Mucosa of descending colon (tissue), 3 donors: Measurements from ENCODE around the gene CRY1. TPM values are rescaled to one million over a fixed set of nuclear protein-coding genes. Genes with fewer than 3 reads are reported as not detected.

Source experiments
- ATAC-seq: fragments of 200-7000 bp; cut with Tn5 transposase; one replicate; pipeline ENCODE4 v1.9.1; 2020; ENCODE audit warnings: mild to moderate bottlenecking, moderate library complexity
- DNase-seq, 3 donors: peaks; one replicate each; pipeline ENCODE4 v3.0.0-alpha.2; 2020
- H3K36me3 ChIP-seq: fragments of 200-600 bp; one replicate; pipeline ENCODE4 v1.8.0; 2021; ENCODE audit warnings: low read depth, mild to moderate bottlenecking
- H3K4me1 ChIP-seq: fragments of 200-600 bp; one replicate; pipeline ENCODE4 v1.8.0; 2021; ENCODE audit warnings: low read depth, mild to moderate bottlenecking
- H3K4me3 ChIP-seq: fragments of 200-600 bp; one replicate; pipeline ENCODE4 v1.8.0; 2021; ENCODE audit warnings: mild to moderate bottlenecking
- H3K9me3 ChIP-seq: fragments of 200-600 bp; one replicate; pipeline ENCODE4 v1.8.0; 2021; ENCODE audit warnings: mild to moderate bottlenecking
- intact Hi-C, 2 donors: fragments of 100-400 bp; cut with DNase I in 1 of 2; cut with micrococcal nuclease in 1 of 2; formaldehyde crosslinking; loops; one replicate each; pipeline versions ENCODE4 v1.11.0 to v1.11.1; 2022; cut with DNase I, micrococcal nuclease
- total RNA-seq, 3 donors: library from RNA; stranded (reverse); fragmentation: NEBNext Ultra II Directional in 2 of 3; extraction: Animal tissue kit (Norgen Biotek cat#: 25700) in 2 of 3; gene quantifications; one replicate each; pipeline versions ENCODE4 v1.2.1 to v1.2.4, GENCODE V29; 2021 to 2023
- TF ChIP-seq, protein P1 (sequence below): fragments of 200-600 bp; IDR thresholded peaks from one replicate; pipeline ENCODE4 v1.8.0; 2022; ENCODE audit warnings: antibody characterized with exemption, mild to moderate bottlenecking
- donor health status: DM: no; HTN: no; CAD: no; lungs with moderate emphysema.
- donor health status: DM: no; HTN: no; CAD: no.
- donor health status: DM: no; HTN: yes; CAD: no.

Gene CRY1
- total RNA-seq, 3 donors from 2014 or later: 11.4 to 22.8 (median 15.5) TPM

DNA sequence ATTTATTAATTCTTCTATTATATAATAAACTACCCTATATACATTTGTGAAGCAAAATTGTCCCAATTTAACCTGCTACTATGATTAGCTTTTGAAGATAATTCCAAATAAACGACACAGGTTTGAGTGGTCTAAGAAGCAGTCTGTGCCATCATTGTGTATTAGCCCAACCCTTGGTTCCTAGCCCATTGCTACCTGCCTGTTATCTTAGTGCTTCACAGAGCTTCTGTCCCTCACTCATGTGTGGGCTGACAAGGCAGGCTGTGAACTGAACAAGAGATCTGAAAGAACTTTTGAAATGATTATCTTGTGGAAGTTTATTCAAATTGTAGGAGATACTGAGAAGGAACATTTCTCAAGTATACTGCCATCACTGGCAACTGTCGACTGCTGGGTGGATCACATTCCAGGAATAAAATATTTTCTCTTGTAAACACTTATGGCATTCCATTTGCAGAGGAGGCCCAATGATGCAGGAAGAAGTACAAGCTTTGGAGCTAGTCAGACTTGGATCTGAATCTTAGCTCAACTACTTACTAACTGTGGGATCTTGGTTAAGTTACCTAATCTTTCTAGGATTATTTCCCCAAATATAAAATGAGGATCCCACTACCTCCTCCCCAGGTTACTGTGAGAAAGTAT, 98.6 kb downstream of the CRY1 start:
- Histone ChIP-seq H3K4me3 (no peak overlapping the region), H3K36me3 (no peaks in the 10 kb centered on the region), H3K4me1 (no peaks in the 10 kb centered on the region), H3K9me3 (no peaks in the 10 kb centered on the region)
- TF ChIP-seq, protein P1, sequence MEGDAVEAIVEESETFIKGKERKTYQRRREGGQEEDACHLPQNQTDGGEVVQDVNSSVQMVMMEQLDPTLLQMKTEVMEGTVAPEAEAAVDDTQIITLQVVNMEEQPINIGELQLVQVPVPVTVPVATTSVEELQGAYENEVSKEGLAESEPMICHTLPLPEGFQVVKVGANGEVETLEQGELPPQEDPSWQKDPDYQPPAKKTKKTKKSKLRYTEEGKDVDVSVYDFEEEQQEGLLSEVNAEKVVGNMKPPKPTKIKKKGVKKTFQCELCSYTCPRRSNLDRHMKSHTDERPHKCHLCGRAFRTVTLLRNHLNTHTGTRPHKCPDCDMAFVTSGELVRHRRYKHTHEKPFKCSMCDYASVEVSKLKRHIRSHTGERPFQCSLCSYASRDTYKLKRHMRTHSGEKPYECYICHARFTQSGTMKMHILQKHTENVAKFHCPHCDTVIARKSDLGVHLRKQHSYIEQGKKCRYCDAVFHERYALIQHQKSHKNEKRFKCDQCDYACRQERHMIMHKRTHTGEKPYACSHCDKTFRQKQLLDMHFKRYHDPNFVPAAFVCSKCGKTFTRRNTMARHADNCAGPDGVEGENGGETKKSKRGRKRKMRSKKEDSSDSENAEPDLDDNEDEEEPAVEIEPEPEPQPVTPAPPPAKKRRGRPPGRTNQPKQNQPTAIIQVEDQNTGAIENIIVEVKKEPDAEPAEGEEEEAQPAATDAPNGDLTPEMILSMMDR: no peak
- ATAC-seq (no peak), DNase-seq (no peak)
- intact Hi-C loops: no loop called here

DNA sequence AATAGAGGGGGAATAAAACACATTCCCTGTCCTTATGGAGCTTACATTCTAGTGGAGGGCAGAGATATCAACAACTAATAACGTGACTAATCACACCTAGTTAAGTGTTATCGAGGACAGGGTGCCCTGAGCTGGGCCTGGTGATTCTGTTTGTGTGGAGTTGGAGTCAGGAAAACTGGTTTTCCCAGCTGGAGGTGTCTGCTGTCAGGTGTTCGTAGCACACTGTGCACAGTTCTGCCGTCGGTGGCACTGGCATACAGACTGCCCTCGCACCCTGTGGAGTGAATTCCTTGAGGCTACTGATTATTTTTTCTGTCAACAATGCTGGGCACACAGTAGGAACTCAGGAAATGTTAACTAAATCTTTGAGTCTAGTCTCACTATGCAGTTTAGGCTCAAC, 105.5 kb downstream of the CRY1 start:
- intact Hi-C loops: no loop called here
- Histone ChIP-seq H3K4me1 (peaks cover 12% of the 10 kb centered on the region), H3K9me3 (no peaks in the 10 kb centered on the region), H3K36me3 (no peaks in the 10 kb centered on the region), H3K4me3 (no peak overlapping the region)
- TF ChIP-seq, protein P1: no peak
- DNase-seq (no peak), ATAC-seq (no peak)

DNA sequence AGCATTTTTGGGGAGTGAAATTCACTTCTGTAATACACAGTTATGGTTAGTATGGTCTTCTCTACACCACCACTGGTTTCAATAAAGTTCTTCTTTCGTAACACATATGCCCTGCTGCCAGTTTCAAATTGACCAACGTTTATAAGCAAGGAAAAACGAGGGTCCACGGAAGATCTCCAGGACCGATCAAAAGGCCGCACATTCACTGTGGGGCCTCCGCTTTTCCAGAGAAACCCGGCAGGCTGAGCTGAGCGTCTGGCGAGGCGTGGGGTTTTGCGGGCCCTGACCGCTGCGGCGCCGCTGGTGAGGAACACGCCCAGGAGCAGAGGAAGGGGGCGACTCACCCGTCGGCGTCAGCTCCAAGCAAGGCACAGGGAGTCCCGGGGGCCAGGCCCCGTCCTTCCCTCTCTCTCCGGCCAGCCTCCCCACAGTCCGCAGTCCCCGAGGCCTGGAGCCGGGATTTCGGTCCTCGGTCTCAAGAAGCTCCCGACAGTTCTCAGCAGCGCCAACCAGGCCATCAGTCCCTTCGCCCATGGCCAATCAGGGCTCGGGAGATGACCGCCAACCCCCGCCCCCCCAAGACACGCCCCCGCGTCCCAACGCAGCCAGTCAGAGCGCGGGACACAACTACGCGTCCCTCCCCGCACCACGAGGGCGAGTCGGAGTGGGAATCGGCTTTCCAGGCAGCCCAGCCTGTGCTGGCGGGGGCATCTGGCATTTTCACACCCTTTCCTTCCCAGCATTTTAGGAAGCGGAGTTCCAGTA, 106.5 kb downstream of the CRY1 start, which contains the start of gene MTERF2:
Gene MTERF2, minus strand, starts transcription at position 522 of the 765 bp plus-strand sequence. CDS start 8,432 bp downstream, outside the sequence.
- Histone ChIP-seq H3K36me3 (no peaks in the 10 kb centered on the region), H3K9me3 (no peaks in the 10 kb centered on the region), H3K4me3 (peak within 1 kb of the TSS; percentile 36), H3K4me1 (peaks cover 12% of the 10 kb centered on the region)
- DNase-seq (peak; percentile 90 to 92 (median 92)), ATAC-seq (peak; percentile 100)
- TF ChIP-seq, protein P1: no peak
- intact Hi-C loops: no loop called here

DNA sequence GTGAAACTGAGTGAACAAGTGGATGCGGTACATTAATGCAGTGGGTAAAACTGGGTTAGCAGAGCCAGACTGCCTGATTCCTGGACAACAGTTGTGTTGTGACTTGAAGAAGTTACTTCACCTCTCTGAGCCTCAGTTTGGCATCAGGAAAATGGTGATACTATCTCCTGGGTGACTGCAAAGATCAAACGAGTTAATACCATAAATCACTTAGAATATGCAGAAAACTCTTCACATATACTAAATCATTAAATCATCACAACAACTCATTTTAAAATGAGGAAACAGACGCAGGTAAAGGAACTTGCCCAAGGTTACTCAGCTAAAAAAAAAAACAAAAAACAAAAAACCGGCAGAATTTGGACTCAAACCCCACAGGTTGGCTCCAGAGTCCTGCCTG, 107.2 kb downstream of the CRY1 start:
- Histone ChIP-seq H3K4me1 (peaks cover 12% of the 10 kb centered on the region), H3K9me3 (no peaks in the 10 kb centered on the region), H3K4me3 (no peak overlapping the region), H3K36me3 (no peaks in the 10 kb centered on the region)
- intact Hi-C loops: no loop called here
- TF ChIP-seq, protein P1: no peak
- DNase-seq (no peak), ATAC-seq (no peak)

DNA sequence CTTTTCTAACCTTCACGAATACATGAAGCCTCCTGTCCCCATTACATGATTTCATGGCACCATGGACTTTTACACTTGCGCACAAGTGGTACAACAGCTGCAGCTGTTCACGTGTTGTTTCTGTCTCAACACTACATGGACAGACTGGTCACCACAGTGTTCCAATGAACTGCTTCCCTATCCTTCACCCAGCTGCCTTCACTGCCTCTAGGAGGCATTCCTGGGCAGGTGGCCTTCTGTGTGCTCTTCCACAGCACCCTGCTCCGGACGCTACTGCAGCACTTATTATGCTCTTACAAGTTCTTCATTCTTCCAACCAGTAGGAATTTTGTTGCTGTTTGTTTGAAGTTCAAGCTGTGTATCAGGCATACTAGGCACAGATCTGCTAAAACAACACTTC, 107.9 kb downstream of the CRY1 start:
- DNase-seq: no peak
- intact Hi-C loops: no loop called here
- Histone ChIP-seq H3K36me3 (no peaks in the 10 kb centered on the region), H3K9me3 (no peaks in the 10 kb centered on the region), H3K4me3 (no peak overlapping the region), H3K4me1 (peaks cover 12% of the 10 kb centered on the region)
- no peak for ATAC-seq
- TF ChIP-seq, protein P1: no peak
